ENCODE measurements around the gene RPS6KA4. TPM values are rescaled to one million over a fixed set of nuclear protein-coding genes. Genes with fewer than 3 reads are reported as not detected.

The RPS6KA4 gene
- total RNA-seq, 1 donor from 2014 or later = 26.9 TPM

GRCh38 chr11:64344787-64345186, 14.2 kb upstream of the RPS6KA4 start:
- DNase-seq (ENCODE audit: low read depth) = no peak

- no peak for DNase-seq (ENCODE audit: low read depth)
Measured at GRCh38 chr11:64347193-64347867, 11.6 kb upstream of the RPS6KA4 start.

- DNase-seq (ENCODE audit: low read depth) = peak; percentile 83
Measured at GRCh38 chr11:64348383-64349024, 10.5 kb upstream of the RPS6KA4 start.

- no peak for DNase-seq (ENCODE audit: low read depth)
Measured at GRCh38 chr11:64349025-64349387, 10.0 kb upstream of the RPS6KA4 start.

- no peak for DNase-seq (ENCODE audit: low read depth)
Measured at GRCh38 chr11:64349404-64349803, 9.6 kb upstream of the RPS6KA4 start.

GRCh38 chr11:64351136-64351631, 7.8 kb upstream of the RPS6KA4 start:
- DNase-seq (ENCODE audit: low read depth) = no peak

- peak; percentile 74 for DNase-seq (ENCODE audit: low read depth)
Measured at GRCh38 chr11:64352099-64352994, 6.6 kb upstream of the RPS6KA4 start.

GRCh38 chr11:64352995-64353714, 5.8 kb upstream of the RPS6KA4 start:
- peak; percentile 49 for DNase-seq (ENCODE audit: low read depth)

- DNase-seq (ENCODE audit: low read depth) = no peak
Measured at GRCh38 chr11:64353715-64354506, 5.1 kb upstream of the RPS6KA4 start.

- DNase-seq (ENCODE audit: low read depth) = peak; percentile 85
Measured at GRCh38 chr11:64355078-64355940, 3.7 kb upstream of the RPS6KA4 start.

GRCh38 chr11:64356498-64357411, 2.2 kb upstream of the RPS6KA4 start:
- peak; percentile 23 for DNase-seq (ENCODE audit: low read depth)

- DNase-seq (ENCODE audit: low read depth) = no peak
Measured at GRCh38 chr11:64357446-64357845, 1.5 kb upstream of the RPS6KA4 start.

GRCh38 chr11:64357904-64358535, 942 bp upstream of the RPS6KA4 start:
- no peak for DNase-seq (ENCODE audit: low read depth)

GRCh38 chr11:64358536-64358906, 441 bp upstream of the RPS6KA4 start:
- DNase-seq (ENCODE audit: low read depth) = no peak

GRCh38 chr11:64359712-64360445, 917 bp downstream of the RPS6KA4 start:
- DNase-seq (ENCODE audit: low read depth) = no peak

- no peak for DNase-seq (ENCODE audit: low read depth)
Measured at GRCh38 chr11:64360448-64360921, 1.5 kb downstream of the RPS6KA4 start.

- no peak for DNase-seq (ENCODE audit: low read depth)
Measured at GRCh38 chr11:64361659-64362058, 2.7 kb downstream of the RPS6KA4 start.
